GM21515 (cell line): Measurements from ENCODE around the gene CRIP3.
"Not testable (repeated sequence)": the region's sequence is repeated elsewhere in the genome, so short reads cannot be mapped to it uniquely, and the experiment has no call there.

ENCODE experiments used
- ATAC-seq: cut with Tn5 transposase; IDR thresholded peaks from one replicate; pipeline ENCODE4 v1.9.1; 2021; ENCODE audit not compliant: unreplicated experiment

Gene CRIP3

DNA sequence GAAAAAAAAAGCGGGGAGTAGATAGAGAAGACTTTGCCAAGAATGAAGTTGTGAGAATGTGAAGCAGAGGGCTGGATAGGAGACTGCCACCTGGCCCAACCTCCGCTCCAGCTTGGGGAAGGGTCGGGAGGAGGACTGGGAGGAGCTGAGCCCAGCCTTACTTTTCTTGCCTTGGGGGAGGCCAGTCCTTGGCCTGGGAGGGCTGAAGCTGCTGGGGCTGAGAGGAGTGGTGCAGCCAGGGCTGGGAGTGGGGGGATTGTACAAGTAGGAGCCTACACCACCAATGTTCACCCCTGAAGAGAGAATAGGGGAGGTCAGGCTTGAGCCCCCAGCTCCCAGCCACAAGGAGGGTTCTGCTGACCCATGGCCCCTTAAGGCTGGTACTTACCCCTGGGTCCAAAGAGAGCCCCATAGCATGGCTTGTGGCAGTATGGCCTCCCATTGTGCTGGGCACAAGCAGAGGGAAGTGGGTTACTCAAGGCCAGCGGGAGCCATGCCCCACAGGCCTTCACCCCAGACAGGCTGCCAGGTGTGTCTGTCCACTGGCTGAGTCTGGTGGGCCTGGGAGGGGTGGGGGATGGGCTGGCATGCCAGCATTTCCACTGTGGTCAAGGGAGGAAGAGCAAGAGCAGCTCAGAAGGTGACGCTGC is 1.1 kb downstream of the CRIP3 start:
- no peak for ATAC-seq

DNA sequence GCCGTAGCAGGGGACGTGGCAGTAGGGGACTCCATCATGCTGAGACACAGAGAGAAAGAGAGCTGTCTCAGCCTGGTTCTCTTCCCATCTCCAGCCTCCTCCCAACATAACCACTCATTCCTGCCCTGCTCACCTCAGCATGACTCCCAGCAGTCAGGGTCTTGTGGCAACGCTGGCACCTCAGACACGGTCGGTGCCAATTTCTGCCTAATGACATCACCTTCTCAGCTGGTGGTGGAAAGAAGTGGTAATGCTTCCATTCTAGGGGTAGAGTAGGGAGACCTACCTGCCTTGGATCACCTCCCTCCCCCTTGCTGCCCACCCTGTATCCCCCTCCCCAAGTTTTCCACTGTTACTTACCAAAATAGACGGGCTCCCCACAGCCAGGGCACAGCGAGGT is 2.5 kb downstream of the CRIP3 start:
- no peak for ATAC-seq

DNA sequence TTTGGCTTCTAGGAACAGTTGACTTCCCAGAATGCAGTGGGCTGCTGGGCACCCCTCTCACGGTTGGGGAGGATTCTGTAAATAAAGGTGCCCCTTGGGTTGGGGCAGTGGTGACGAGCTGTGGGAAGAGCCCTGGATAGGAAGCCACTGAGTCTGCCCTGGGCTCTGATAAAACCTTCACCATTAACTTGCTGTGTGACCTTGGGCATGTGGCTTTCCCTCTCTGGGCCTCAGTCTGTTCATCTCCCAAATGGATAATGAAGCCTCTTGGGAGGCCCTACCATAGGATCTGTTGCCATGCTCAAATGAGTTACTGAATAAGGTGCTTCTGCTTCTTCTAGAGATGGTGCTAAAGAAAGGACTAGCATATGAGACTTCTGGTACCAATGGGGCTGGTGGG is 3.7 kb downstream of the CRIP3 start:
- ATAC-seq = no peak

DNA sequence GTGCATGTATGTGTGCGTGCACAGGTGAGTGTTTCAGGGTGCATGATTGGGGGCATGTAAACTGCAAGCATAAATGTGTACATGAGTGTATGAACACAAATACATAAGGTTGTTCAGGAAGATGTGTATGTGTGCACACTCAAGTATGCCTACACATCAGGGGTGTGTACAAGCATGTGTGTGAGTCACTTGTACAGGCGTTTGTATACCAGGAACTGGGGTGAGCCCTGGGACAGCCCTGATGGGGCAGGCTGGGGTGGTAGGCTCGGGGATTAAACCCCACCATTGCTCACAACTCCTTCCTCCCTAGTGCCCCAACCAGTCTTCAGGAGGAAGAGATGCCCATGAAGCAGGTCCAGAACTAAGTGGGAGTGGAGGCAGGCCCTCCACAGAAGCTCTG is 4.3 kb downstream of the CRIP3 start:
- ATAC-seq = no peak

DNA sequence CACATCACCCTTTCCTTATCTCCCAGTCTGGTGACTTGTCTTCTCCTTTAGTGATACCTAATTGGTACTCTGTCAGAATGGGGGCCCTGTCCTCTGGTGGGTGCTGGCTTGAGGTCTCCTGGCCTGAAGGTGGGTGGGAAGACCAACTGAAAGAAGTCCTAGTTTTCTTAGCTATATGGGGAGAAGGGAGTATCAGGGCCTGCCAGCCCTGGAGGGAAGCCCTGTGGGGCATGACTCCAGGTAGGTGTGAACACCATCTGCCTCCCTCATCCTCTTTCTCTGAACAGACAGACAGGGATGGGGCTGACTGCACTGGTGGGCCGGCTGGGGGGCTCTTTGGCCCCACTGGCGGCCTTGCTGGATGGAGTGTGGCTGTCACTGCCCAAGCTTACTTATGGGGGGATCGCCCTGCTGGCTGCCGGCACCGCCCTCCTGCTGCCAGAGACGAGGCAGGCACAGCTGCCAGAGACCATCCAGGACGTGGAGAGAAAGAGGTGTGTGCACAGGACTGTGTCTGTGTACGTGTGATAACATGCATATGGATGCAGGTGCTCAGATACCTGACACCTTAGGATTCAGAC is 4.8 kb downstream of the CRIP3 start:
- ATAC-seq = no peak

DNA sequence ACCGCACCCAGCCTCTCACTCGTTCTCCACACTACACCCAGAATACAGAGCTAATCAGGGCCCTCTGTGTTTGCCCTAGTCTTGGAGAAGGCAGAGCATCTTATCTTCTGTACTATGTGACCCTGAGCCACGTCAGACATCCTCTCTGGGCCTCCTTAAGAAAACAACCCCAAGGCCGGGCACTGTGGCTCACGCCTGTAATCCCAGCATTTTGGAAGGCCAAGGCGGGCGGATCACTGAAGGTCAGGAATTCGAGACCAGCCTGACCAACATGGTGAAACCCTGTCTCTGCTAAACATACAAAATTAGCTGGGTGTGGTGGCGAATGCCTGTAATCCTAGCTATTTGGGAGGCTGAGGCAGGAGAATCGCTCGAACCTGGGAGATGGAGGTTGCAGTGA is 5.6 kb downstream of the CRIP3 start:
- not testable (repeated sequence) for ATAC-seq

DNA sequence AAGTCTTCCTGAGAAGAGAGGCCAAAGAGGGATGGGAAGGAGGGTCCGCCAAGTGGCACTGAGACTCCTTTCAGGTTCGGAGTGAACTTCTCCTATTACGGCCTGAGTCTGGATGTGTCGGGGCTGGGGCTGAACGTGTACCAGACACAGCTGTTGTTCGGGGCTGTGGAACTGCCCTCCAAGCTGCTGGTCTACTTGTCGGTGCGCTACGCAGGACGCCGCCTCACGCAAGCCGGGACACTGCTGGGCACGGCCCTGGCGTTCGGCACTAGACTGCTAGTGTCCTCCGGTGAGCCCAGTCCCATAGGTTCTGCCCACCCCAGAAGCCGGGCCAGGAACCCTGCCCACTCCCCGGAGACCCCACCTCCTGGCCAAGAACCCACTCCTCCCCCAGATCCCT is 6.5 kb downstream of the CRIP3 start:
- no peak for ATAC-seq

DNA sequence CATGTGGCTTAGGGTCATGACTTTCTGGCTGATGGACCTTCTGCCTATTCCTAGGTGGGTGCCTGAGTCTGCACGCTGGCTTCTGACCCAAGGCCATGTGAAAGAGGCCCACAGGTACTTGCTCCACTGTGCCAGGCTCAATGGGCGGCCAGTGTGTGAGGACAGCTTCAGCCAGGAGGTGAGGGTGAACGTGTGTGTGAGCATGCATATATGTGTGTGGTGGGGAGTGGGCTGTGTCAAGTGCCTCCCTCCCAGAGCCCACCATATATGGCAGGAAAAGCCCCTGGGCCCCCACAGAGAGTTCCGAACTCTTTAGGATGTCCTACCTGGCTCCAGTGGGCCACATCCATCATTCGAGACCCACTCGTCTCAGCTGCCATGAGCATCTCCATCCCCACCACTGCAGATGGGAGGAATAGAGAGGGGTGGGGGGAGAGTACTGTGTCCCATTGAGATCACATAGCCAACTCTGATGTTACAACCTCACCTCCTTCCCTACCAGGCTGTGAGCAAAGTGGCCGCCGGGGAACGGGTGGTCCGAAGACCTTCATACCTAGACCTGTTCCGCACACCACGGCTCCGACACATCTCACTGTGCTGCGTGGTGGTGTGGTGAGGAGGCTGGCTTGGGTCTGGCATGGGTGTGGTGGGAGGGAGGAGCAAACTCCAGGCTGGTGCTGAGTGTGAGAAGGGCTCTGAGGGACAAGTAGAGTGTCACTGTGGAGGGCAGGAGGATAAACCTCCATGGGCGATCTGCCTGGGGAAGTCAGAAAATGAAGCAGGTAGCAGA is 7.3 kb downstream of the CRIP3 start:
- no peak for ATAC-seq

DNA sequence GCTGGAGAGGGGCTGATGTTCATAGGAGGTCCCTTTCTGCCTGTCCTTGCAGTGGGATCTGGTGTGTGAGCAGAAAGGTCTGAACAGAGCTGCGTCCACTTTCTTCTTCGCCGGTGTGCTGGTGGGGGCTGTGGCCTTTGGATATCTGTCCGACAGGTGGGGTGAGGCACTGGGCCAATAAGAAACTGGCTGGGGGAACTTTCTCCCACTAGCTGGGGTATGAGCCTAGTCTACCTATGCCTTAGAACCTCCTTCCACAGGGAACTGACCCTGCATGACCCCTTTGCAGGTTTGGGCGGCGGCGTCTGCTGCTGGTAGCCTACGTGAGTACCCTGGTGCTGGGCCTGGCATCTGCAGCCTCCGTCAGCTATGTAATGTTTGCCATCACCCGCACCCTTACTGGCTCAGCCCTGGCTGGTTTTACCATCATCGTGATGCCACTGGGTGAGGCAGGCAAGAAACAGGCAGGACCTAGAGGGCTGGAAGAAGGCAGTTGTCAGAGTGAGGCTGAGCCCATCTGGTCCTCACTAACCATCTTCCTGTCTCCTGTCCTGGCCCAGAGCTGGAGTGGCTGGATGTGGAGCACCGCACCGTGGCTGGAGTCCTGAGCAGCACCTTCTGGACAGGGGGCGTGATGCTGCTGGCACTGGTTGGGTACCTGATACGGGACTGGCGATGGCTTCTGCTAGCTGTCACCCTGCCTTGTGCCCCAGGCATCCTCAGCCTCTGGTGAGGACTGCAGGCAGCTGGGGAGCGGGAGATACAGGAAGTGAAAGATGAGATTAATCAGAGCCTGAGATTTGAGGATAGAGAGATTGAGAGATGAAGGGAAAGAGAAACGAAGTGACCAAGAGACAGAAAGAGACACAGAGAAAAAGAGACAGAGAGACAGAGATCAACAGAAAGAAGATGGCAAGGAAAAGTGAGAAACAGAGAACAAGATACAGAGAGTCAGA is 9.0 kb downstream of the CRIP3 start:
- no peak for ATAC-seq

DNA sequence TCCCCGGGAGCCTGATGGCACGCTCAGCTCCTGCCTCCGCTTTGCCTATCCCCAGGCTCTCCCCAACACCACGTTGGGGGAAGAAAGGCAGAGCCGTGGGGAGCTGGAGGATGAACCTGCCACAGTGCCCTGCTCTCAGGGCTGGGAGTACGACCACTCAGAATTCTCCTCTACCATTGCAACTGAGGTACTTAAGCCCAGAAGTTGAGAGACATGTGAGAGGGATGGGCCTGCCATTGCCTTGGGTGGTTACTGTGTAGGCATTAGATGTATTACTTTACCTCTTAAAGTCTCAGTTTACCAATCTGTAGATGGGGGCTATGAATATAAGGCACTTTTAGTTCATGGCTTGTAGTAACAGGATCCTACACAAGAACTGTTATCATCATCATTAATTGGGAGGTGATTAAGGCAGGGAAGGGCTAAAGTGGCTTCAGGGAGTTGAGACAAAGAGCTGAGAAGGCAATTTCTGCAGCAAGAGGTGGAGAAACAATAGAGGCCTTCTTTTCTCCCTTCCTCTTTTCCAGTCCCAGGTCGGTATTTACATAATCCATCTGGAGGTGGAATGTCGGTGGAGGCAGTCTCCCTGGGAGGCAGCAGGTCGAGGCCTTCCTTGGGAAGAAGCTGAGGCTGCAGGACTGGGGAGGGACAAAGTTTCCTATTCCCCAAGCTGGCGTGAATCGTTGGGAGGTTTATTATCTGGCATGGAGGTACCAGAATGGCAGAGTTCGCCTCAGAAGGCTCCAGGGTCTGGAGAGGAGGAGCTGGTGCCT is 9.9 kb downstream of the CRIP3 start:
- no peak for ATAC-seq

DNA sequence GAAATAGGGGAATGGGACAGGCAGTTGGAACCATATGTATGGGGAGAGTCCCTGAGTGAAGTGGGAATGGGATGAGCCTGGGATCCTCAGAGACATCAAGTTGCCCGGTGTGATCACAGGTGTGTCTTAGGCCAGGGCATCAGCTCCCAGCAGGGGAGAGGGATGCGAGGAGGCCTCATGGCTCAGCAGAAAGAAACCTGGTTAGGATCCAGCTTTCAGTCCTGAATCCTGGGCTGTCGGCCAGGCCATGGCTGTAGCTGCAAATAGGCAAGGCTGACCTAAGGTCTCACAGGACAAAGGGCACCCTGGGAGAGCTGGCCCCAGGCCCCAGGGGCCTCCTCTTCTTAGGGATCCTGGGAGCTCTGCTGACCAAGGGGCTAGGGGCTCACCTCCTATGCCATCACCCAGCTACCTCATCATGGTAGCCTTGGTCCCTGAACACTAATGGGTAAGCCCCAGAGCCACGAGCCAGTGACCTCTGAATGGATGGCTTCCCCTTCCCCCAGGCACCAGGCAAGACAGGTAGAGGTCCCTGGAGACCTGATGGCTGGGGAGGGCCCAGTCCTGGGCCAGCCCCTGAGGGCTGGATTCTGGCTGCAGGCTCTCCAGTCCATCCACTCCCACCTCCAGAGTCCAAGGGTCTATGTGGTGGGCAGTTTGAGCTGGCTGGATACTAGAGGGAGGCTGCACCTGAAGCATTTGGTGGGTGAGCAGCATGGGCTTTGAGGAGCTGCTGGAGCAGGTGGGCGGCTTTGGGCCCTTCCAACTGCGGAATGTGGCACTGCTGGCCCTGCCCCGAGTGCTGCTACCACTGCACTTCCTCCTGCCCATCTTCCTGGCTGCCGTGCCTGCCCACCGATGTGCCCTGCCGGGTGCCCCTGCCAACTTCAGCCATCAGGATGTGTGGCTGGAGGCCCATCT is 10.7 kb downstream of the CRIP3 start, which contains the start of gene SLC22A7:
TSS of gene SLC22A7 (plus strand) at position 617 of the 921 bp plus-strand sequence. CDS start at position 716, 99 bp downstream.
- ATAC-seq = no peak

DNA sequence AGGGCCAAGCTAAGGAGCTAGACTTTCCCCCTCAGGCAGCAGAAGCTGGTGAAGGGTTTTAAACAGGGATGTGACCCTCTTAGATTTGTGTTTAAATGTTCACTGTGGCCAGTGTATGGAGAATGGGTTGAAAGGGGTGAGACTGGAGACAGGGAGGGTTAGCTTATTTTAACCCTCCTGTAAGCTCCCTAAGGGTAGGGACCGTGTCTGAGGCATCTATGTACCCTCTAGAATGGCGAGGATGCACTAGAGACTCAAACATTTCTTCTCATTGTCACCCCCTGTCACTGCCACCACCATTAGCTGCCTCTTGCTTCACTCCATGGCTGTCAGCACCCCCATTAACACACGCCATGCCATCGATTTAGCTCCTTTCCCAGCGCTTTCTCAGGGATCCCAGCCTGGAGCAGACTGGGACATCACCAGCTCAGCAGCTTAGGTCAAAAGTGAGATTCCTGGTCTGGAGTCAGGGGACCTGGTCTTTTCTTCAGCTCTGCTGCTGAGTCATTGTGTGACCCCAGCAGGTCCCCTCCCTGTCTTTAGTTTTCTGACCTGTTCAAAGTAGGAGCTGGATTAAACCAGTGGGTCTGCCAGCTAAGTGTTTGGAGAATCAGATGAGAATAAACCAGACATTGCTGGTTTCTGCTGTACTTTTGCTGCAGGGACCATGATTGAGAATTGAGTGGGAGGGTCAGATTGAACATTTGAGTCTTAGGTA is 11.7 kb downstream of the CRIP3 start:
- no peak for ATAC-seq

DNA sequence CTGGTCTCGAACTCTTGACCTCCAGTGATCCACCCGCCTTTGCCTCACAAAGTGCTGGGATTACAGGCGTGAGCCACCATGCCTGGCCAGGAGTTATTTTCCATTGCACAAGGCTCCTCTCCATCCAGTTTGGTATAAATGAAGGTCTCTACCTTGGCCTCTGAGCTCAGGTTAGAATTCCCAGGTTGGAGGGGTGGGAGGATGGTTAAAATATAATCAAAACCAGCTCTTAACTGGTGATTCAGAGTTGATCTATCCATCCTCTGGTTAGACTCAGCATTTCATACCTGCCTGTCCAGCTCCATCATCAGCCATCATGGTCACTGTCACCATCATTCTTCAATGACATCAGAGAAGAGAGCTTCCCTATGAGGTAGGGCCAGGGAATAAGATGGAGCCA is 13.2 kb downstream of the CRIP3 start:
- no peak for ATAC-seq

DNA sequence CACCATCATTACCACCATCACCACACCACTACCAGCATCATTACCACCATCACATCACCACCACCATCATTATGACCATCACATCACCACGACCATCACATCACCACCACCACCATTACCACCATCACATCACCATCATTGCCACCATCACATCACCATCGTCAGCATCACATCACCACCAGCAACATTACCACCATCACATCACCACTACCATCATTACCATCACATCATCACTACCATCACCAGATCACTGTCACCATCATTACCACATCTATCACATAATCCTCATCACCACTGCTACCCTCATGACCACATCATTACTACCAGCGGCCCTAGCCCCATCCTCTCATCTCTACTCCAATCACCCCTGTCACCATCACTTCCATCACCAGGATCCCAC is 14.1 kb downstream of the CRIP3 start:
- ATAC-seq = no peak

DNA sequence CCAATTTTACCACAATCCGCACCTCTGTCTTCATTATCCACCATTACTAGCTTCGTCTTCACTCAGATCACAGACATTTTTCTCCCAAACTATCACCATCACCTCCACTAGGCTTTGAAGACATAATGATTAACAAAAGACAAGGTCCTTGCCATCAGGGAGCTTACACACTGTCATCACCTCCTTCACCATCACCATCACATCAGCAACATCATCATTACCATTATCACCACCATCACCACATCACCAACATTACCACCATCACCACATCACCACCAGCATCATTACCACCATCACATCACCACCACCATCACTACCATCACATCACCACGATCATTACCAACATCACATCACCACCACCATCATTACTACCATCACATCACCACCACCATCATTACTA is 14.9 kb downstream of the CRIP3 start:
- no peak for ATAC-seq

DNA sequence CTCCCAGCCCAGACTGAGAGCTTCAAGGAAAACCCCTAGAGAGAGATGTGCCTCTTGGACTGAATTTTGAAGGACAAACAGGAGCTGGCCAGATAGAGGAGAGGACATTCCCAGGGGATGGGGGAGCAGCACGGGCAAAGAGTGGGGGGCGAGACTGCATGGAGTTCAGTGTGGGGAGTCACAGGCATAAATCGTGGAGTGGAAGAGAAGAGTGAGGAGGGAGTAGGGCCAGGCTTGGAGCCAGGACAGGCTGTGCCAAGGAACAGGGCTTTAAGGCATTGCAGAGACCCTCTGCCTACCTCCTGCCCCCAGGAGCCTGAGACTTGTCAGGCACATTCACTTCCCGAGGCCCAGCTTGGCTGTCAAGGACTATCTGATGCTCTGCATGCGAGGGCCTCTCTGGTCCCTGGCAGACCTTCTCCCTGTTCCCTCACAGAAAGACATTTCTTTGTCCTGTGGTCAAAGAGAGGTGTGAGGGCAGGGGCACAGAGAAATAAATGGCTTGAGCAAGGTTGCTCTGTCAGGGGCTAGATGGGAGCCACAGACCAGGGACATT is 15.8 kb downstream of the CRIP3 start:
- ATAC-seq = no peak

DNA sequence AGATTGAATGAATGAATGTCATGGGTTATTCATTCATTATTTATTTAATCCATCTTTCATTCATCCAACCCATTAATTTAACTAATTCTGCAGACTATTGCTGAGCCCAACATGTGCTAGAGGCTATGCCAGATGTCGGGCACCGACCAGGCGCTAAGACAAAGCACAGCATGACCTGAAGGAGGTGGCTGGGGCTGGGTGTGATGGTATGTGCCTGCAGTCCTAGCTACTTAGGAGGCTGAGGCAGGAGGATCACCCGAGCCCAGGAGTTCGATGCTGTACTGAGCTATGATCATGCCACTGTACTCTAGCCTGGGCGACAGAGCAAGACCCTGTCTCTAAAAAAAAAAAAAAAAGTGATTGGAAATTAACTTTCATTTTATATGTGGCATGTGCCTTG is 16.3 kb downstream of the CRIP3 start:
- no peak for ATAC-seq

DNA sequence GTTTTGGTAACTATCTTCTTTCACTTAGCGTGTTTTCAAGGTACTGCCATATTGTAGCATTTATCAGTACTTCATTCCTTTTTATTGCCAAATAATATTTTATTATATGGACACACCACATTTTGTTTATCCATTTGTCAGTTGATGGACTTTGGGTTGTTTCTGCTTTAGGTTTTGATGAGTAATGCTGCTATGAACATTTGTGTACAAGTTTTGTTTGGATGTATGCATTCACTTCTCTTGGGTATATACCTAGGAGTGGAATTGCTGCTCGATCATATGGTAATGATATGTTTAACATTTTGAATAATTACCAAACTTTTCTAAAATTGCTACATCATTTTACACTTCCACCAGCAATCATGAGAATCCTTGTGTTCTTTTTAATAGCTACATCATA is 16.9 kb downstream of the CRIP3 start:
- ATAC-seq = no peak
